GM20431 (cell line): ENCODE measurements around the gene NUDT3.

Experiments
- in situ Hi-C: fragments of 300-500 bp; cut with MseI, MboI; formaldehyde crosslinking; loops from one replicate; pipeline ENCODE4 v1.15.0; 2020; ENCODE audit warnings: low sequenced_read_pairs; ENCODE audit not compliant: unreplicated experiment

Gene NUDT3

GRCh38 chr6:34245032-34245760 lies 147.3 kb downstream of the NUDT3 start:
- in situ Hi-C loops = loop anchor here (10.0 kb wide), 1 partner anchor 170 kb away; no protein-coding TSS in a partner anchor

- in situ Hi-C loops = loop anchor here (10.0 kb wide), 1 partner anchor 171 kb away; no protein-coding TSS in a partner anchor
Observed at GRCh38 chr6:34243901-34244884, 148.3 kb downstream of the NUDT3 start.

DNA sequence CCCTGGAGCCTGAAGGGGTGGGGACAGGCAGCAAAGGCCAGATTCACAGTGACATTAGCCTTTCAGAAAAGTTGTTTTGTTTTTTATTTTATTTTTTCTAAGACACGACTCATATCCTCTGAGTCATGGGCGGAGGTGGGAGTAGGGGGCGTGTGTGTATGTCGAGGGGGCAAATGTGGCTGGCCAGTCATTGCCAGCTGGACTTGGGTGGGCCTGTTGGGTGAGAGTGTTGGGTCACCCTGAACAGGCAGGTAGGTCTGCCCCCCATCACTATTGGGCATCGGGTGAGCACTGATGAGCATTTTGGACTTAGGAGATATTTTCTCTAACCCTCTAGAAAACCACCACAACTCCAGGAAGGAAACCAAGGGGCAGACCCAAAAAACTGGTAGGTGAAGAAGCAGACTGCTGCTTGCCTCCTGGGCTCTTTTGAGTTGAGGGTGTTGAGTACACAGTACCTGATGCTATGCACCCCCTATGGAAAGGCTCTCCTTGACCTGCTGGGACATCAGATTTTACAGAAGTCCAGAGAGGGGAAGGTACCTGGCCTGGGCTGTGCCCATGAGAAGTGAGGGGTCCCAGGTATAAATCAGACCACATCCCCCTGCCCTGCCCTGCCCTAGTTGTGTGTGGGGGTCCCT lies 149.2 kb downstream of the NUDT3 start:
- in situ Hi-C loops = loop anchor here (10.0 kb wide), 1 partner anchor 172 kb away; no protein-coding TSS in a partner anchor

GRCh38 chr6:34242252-34243130 lies 150.0 kb downstream of the NUDT3 start:
- in situ Hi-C loops = loop anchor here (10.0 kb wide), 1 partner anchor 172 kb away; no protein-coding TSS in a partner anchor

GRCh38 chr6:34241351-34242215 lies 150.9 kb downstream of the NUDT3 start:
- in situ Hi-C loops = loop anchor here (10.0 kb wide), 1 partner anchor 173 kb away; no protein-coding TSS in a partner anchor

GRCh38 chr6:34240329-34241248 lies 151.9 kb downstream of the NUDT3 start:
- in situ Hi-C loops = loop anchor here (10.0 kb wide), 1 partner anchor 174 kb away; no protein-coding TSS in a partner anchor

DNA sequence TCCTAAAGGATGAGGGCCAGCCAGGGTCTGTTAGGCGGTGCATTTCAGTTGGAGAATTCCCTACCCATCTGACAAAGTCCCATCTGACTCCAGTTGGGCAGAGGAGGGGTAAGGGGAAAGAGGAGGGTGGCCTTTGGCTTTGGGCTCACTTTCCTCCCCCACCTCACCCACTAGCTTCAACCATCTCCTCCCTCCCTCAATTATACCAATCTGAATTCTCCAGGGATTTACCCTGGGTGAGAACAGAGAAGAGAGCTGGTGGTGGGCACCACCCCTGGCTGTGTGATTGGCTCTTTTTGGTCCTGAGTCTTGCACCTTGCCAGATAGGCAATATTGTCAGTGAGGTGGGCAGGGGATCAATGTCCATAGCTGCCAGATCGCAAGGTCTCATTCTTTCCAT lies 152.6 kb downstream of the NUDT3 start:
- in situ Hi-C loops = loop anchor here (10.0 kb wide), 1 partner anchor 175 kb away; no protein-coding TSS in a partner anchor

DNA sequence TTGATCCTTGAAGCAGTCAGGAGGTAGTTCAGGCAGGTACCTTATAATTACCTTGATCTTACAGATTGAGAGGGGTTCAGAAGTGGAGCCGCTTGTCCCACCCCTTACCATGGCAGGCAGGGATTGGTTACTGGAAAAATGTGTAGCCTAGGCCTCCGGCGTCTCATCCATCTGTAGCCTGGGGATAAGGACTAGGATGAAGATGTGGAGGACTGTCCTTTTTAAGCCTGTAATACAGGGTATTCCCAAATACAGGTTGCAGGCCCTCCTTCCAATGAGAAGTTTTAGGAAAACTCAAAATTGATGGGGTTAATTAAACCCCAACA lies 153.0 kb downstream of the NUDT3 start:
- in situ Hi-C loops = no loop called here

GRCh38 chr6:34238585-34239499 lies 153.6 kb downstream of the NUDT3 start:
- in situ Hi-C loops = no loop called here

DNA sequence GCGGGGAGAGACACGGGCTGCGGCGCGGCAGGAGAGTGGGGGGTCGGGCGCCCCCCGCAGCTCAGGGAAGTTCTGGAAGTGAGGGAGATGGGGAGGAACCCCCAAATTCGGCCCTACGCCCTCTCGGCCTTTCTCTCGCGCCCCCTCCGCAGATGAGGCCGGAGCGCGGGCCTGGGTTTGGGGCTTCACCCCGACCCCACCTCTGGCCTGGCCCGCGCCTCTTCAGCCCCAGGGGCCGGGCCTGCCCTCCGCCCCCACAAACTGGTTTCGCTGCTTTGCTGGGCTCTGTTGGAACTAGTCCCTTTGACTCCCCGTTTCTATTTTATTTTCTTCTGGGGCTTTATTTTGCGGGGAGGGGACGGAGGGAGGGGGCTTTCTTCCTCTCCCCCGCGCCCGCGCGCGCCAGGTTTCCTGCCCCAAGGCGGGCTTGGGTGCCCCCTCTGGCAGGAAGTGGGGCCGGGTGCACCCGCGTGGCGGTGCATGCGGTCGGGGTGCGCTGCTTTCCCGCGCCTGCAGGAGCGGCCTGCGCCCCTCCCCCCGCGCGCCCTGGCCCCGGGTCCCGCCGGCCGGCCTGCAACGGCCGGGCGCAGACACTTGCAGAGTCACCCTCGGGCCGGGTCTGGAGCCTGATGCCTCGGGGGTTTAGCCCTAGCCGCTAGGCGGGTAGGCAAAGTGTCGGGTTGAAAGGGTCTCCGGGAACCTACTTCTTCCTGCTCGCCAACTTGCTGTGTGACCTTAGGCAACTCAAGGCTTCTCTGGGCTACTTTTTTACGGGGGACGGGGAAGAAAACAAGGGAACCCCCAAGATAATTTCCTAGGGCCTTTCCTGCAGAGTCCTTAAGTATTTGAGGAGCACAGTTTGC lies 154.5 kb downstream of the NUDT3 start:
- in situ Hi-C loops = no loop called here

GRCh38 chr6:34237316-34237721 lies 155.2 kb downstream of the NUDT3 start:
- in situ Hi-C loops = no loop called here

DNA sequence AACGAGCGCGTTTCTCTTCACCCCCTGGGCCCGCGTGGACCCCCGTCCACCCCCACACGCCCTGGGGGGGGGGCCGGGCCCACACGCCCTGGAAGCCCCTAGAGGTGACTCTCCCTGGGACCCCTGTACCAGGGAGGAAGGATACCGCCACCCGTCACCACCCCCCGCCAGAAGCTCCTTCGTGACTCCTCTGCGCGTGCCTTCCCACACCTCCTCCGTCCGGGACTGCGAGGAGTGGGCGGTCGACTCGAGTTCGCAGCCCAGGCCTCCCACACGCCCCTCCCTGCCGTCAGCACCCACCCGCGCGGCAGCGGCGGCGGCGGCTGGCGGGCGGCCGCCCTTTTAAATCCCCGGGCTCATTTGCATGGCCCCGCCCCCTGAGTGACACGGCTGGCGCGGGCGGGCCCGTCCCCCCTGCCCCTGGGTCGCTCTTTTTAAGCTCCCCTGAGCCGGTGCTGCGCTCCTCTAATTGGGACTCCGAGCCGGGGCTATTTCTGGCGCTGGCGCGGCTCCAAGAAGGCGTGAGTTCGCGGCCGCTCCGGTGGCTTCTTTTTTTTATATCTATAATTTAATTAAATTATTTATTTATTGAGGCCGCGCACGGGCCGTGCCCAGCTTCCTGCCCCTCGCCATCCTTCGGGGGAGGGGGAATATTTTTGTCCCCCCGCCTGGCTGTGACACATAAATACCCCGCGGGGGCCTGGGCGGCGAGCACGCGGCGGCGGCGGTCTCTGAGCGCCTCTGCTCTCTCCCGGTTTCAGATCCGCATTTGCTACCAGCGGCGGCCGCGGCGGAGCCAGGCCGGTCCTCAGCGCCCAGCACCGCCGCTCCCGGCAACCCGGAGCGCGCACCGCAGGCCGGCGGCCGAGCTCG lies 155.8 kb downstream of the NUDT3 start, which contains the start of gene HMGA1:
Gene HMGA1, plus strand, starts transcription at position 431 of the 873 bp plus-strand sequence. CDS start 3,908 bp downstream, outside the sequence.
- in situ Hi-C loops = no loop called here

GRCh38 chr6:34236131-34236442 lies 156.4 kb downstream of the NUDT3 start:
- in situ Hi-C loops = no loop called here

DNA sequence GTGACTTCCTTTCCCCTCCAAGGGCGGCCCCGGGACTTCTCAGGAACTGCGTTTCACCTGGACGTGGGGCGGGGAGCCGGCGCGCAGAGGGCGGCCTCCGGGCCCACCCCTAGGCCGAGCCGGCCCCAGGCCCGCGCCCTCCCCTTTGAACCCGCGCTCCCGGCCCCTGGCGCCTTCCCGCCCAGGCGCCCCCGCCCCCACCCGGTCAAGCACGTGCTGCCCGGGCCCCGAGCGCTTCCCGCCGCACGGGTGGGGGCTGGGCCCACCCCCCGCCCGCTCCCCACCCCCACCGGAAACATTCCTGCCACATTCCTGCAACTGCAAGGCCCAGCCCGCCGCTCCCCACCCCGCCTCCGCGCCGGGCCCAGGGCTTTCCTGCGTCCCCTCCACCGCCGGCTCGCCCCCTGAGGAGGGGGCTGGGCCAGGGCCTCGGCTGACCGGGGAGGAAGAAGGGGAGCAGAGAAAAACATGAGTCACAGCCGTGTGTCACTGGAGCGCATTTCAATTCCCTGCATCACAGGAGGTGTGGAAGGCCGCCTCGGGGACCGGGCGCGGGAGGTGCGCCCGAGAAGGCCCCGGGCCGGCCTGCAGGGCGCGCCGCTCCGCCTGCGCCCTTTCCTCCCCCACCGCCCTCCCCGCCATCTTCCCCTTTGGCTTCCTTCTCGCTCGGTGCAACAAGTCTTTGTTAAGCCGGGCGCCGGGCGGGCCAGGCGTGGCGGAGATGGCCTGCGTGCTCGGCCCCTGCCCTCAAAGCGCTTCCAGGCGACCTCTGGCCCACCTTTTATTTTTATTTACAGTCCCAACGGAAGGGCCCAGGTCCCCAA lies 156.9 kb downstream of the NUDT3 start:
- in situ Hi-C loops = no loop called here
